GM12891 (cell line): ENCODE data around the gene NEK10.
"Not testable (repeated sequence)": the region's sequence is repeated elsewhere in the genome, so short reads cannot be mapped to it uniquely, and the experiment has no call there.

Source experiments
- DNase-seq: peaks from one replicate; pipeline ENCODE4 v3.0.0; 2011; ENCODE audit warnings: low spot score; ENCODE audit not compliant: insufficient read length
- FAIRE-seq: peaks from 2 replicates; lab custom pipeline; 2011; peaks lifted over from hg19 to GRCh38; lab: Jason Lieb, UNC
- PAX5 ChIP-seq: IDR thresholded peaks from 2 replicates; pipeline ENCODE4 v1.6.1; 2011; ENCODE audit warnings: low read length, moderate library complexity, mild to moderate bottlenecking; ENCODE audit not compliant: insufficient read depth, severe bottlenecking
- POLR2A ChIP-seq: IDR thresholded peaks from 2 replicates; pipeline ENCODE4 v1.6.1; 2011; ENCODE audit warnings: low read depth, low read length, control low read depth
- POLR2AphosphoS5 ChIP-seq: IDR thresholded peaks from 2 replicates; pipeline ENCODE4 v1.6.1; 2011; ENCODE audit warnings: low read depth, low read length, control low read depth
- POU2F2 ChIP-seq: IDR thresholded peaks from 2 replicates; pipeline ENCODE4 v1.6.1; 2011; ENCODE audit warnings: low read depth, mild to moderate bottlenecking, control low read depth, low read length, moderate library complexity
- SPI1 ChIP-seq: IDR thresholded peaks from 2 replicates; pipeline ENCODE4 v1.6.1; 2011; ENCODE audit warnings: low read depth, low read length, control low read depth
- TAF1 ChIP-seq: IDR thresholded peaks from 2 replicates; pipeline ENCODE4 v1.6.1; 2011; ENCODE audit warnings: low read depth, low read length, control low read depth

NEK10 gene

GRCh38 chr3:27312044-27312668 is 57.0 kb downstream of the NEK10 start:
- no peak for TF ChIP-seq POLR2A
- TF ChIP-seq PAX5, result no peak
- TF ChIP-seq POLR2AphosphoS5, result no peak
- no peak for TF ChIP-seq SPI1
- TF ChIP-seq TAF1, result no peak
- TF ChIP-seq POU2F2, result no peak
- FAIRE-seq (peak; percentile 84), DNase-seq (peak; percentile 20)

GRCh38 chr3:27311400-27311799 is 57.8 kb downstream of the NEK10 start:
- DNase-seq (no peak), FAIRE-seq (no peak)
- TF ChIP-seq POLR2AphosphoS5, result no peak
- TF ChIP-seq POLR2A, result no peak
- no peak for TF ChIP-seq TAF1
- TF ChIP-seq PAX5, result no peak
- no peak for TF ChIP-seq SPI1
- TF ChIP-seq POU2F2, result no peak

GRCh38 chr3:27310688-27311087 is 58.5 kb downstream of the NEK10 start:
- FAIRE-seq (no peak), DNase-seq (no peak)
- TF ChIP-seq SPI1 (no peak), TAF1 (no peak), POU2F2 (no peak), POLR2A (no peak), PAX5 (no peak)

- FAIRE-seq (no peak), DNase-seq (no peak)
- TF ChIP-seq POU2F2 (no peak), POLR2A (no peak), TAF1 (no peak), SPI1 (no peak), PAX5 (no peak), POLR2AphosphoS5 (no peak)
These were observed 61.6 kb downstream of the NEK10 start for GRCh38 chr3:27307566-27307965.

GRCh38 chr3:27302891-27303290 is 66.3 kb downstream of the NEK10 start:
- no peak for DNase-seq
- no peak for FAIRE-seq
- TF ChIP-seq POLR2AphosphoS5 (no peak), POU2F2 (no peak), PAX5 (no peak), SPI1 (no peak), TAF1 (no peak), POLR2A (no peak)

GRCh38 chr3:27298981-27299380 is 70.2 kb downstream of the NEK10 start:
- FAIRE-seq, DNase-seq: not testable (repeated sequence)

- TF ChIP-seq POU2F2 (no peak), POLR2AphosphoS5 (no peak), SPI1 (no peak), TAF1 (no peak), POLR2A (no peak), PAX5 (no peak)
- FAIRE-seq (no peak), DNase-seq (no peak)
These were observed 75.2 kb downstream of the NEK10 start for GRCh38 chr3:27293939-27294338.

- TF ChIP-seq POLR2A (no peak), SPI1 (no peak), TAF1 (no peak)
These were observed 78.4 kb downstream of the NEK10 start for GRCh38 chr3:27290760-27291159.

GRCh38 chr3:27289769-27290413 is 79.3 kb downstream of the NEK10 start:
- no peak for TF ChIP-seq PAX5
- TF ChIP-seq POLR2AphosphoS5, result no peak
- no peak for TF ChIP-seq SPI1
- TF ChIP-seq POLR2A, result no peak
- TF ChIP-seq POU2F2, result no peak
- no peak for TF ChIP-seq TAF1
- DNase-seq (no peak), FAIRE-seq (no peak)

More at GRCh38 chr3:27290760-27291159, 78.4 kb downstream of the NEK10 start:
- FAIRE-seq (no peak), DNase-seq (no peak)

GRCh38 chr3:27287052-27287451 is 82.1 kb downstream of the NEK10 start:
- no peak for DNase-seq
- no peak for TF ChIP-seq TAF1
- TF ChIP-seq SPI1, result no peak
- no peak for TF ChIP-seq PAX5
- no peak for TF ChIP-seq POU2F2
- TF ChIP-seq POLR2AphosphoS5, result no peak
- TF ChIP-seq POLR2A, result no peak
- FAIRE-seq, result no peak

GRCh38 chr3:27286467-27286866 is 82.7 kb downstream of the NEK10 start:
- not testable (repeated sequence) for DNase-seq, FAIRE-seq
